B cell (primary cell): Measurements from ENCODE around the gene PSMD12. TPM values are rescaled to one million over a fixed set of nuclear protein-coding genes. Genes with fewer than 3 reads are reported as not detected.

Experiments
- ATAC-seq: fragments of 200-7000 bp; cut with Tn5 transposase; one replicate; pipeline ENCODE4 v1.10.0; 2021; ENCODE audit warnings: low read depth, mild to moderate bottlenecking, moderate number of reproducible peaks, moderate library complexity
- CTCF ChIA-PET: fragments of 350-600 bp; sonication (Branson Sonifier 250); formaldehyde crosslinking; loops from one replicate; lab custom pipeline; 2021; ENCODE audit warnings: antibody characterized with exemption, inconsistent platforms; lab: Charles Lee
- POLR2A ChIA-PET: fragments of 350-600 bp; sonication (Branson Sonifier 250); formaldehyde crosslinking; loops from one replicate; lab custom pipeline; 2021; ENCODE audit warnings: antibody characterized with exemption; lab: Charles Lee
- DNase-seq: peaks from one replicate; pipeline ENCODE4 v3.0.0; 2013
- H2AFZ ChIP-seq: 2 replicates; pipeline ENCODE4 v1.6.1; 2012; ENCODE audit warnings: mild to moderate bottlenecking, low read depth, low read length; ENCODE audit not compliant: insufficient read depth, poor library complexity, severe bottlenecking
- H3K27ac ChIP-seq, 2 donors: 1 replicate in 1 of 2; 2 replicates in 1 of 2; pipeline ENCODE4 v1.5.1; 2012 to 2013; ENCODE audit warnings: low read length in 2 of 2, mild to moderate bottlenecking in 2 of 2, moderate library complexity in 1 of 2
- H3K27me3 ChIP-seq, 4 experiments: fragments of 200-600 bp in 1 of 4; sonication (generic) in 1 of 4; replicated peaks in 1 of 4; 1 replicate in 2 of 4; 2 replicates in 2 of 4; pipeline versions ENCODE4 v1.6.1 to v1.7.0; 2013 to 2016; ENCODE audit warnings: low read length in 3 of 4, mild to moderate bottlenecking in 2 of 4, mixed read lengths in 1 of 4, moderate library complexity in 1 of 4; ENCODE audit not compliant: insufficient read depth in 4 of 4, control insufficient read depth in 3 of 4; ENCODE audit errors: control extremely low read depth in 1 of 4
- H3K36me3 ChIP-seq, 2 experiments: replicated peaks in 1 of 2; 1 replicate in 1 of 2; 2 replicates in 1 of 2; pipeline versions ENCODE4 v1.6.1 to v1.7.1; 2013; ENCODE audit warnings: low read length in 1 of 2; ENCODE audit not compliant: insufficient read depth in 2 of 2, control insufficient read depth in 1 of 2; ENCODE audit errors: control extremely low read depth in 1 of 2, extremely low read depth in 1 of 2
- H3K4me1 ChIP-seq, 2 donors: fragments of 200-600 bp in 1 of 2; sonication (generic) in 1 of 2; 1 replicate in 1 of 2; 2 replicates in 1 of 2; pipeline versions ENCODE4 v1.5.1 to v1.6.1; 2013 to 2017; ENCODE audit warnings: low read length in 2 of 2; ENCODE audit not compliant: control insufficient read depth in 2 of 2, insufficient read depth in 2 of 2
- H3K4me2 ChIP-seq: replicated peaks from 2 replicates; pipeline ENCODE3; 2012; ENCODE audit warnings: mild to moderate bottlenecking, low read depth, low read length; ENCODE audit not compliant: poor library complexity, severe bottlenecking
- H3K4me3 ChIP-seq, 5 experiments: fragments of 200-600 bp in 1 of 5; sonication (generic) in 1 of 5; 1 replicate in 3 of 5; 2 replicates in 2 of 5; pipeline versions ENCODE4 v1.5.1 to v1.7.0; 2011 to 2016; ENCODE audit warnings: low read length in 4 of 5, mild to moderate bottlenecking in 4 of 5, low read depth in 2 of 5, control low read depth in 1 of 5, moderate library complexity in 1 of 5; ENCODE audit not compliant: insufficient read depth in 1 of 5; ENCODE audit errors: control extremely low read depth in 1 of 5, extremely low read depth in 1 of 5
- H3K79me2 ChIP-seq: fragments of 200-600 bp; sonication (generic); one replicate; pipeline ENCODE4 v1.6.0; 2016; ENCODE audit warnings: low read length; ENCODE audit not compliant: control insufficient read depth, insufficient read depth
- H3K9ac ChIP-seq: fragments of 200-600 bp; sonication (generic); 2 replicates; pipeline ENCODE4 v1.6.1; 2017; ENCODE audit warnings: mild to moderate bottlenecking, low read length, moderate library complexity
- H3K9me3 ChIP-seq, 3 donors: one replicate each; pipeline versions ENCODE4 v1.6.1 to v1.7.1; 2013; ENCODE audit warnings: low read length in 2 of 3; ENCODE audit not compliant: control insufficient read depth in 2 of 3, insufficient read depth in 1 of 3; ENCODE audit errors: control extremely low read depth in 1 of 3
- H4K20me1 ChIP-seq: 2 replicates; pipeline ENCODE4 v1.6.0; 2012; ENCODE audit warnings: mild to moderate bottlenecking, low read length; ENCODE audit not compliant: insufficient read depth, control insufficient read depth, poor library complexity, severe bottlenecking
- H3K27ac Mint-ChIP-seq: one replicate; pipeline ENCODE4 v1.8.0; 2021; ENCODE audit warnings: mixed read lengths
- H3K27me3 Mint-ChIP-seq: one replicate; pipeline ENCODE4 v1.8.0; 2021; ENCODE audit warnings: mixed read lengths
- H3K4me1 Mint-ChIP-seq: one replicate; pipeline ENCODE4 v1.8.0; 2021; ENCODE audit warnings: mixed read lengths
- H3K4me3 Mint-ChIP-seq: one replicate; pipeline ENCODE4 v1.8.0; 2021; ENCODE audit warnings: mixed read lengths
- H3K9me3 Mint-ChIP-seq: one replicate; pipeline ENCODE4 v1.8.0; 2022; ENCODE audit warnings: mixed read lengths; ENCODE audit not compliant: insufficient read depth
- CTCF ChIP-seq: fragments of 200-600 bp; IDR thresholded peaks from one replicate; pipeline ENCODE4 v1.8.0; 2022; ENCODE audit warnings: antibody characterized with exemption, mild to moderate bottlenecking
- EZH2 ChIP-seq: IDR thresholded peaks from 2 replicates; pipeline ENCODE4 v1.6.1; 2012; ENCODE audit warnings: borderline replicate concordance, low read depth, mild to moderate bottlenecking, moderate library complexity, low read length; ENCODE audit not compliant: insufficient read depth, poor library complexity, severe bottlenecking
- WGBS: methylation state at CpG from one replicate; pipeline ENCODE4 v1.1.5; 2013; ENCODE audit warnings: missing lambda C conversion rate; ENCODE audit not compliant: insufficient coverage; 5-methylcytosine and 5-hydroxymethylcytosine counted together
- intact Hi-C: fragments of 100-400 bp; cut with micrococcal nuclease; formaldehyde crosslinking; loops from one replicate; pipeline ENCODE4 v1.10.0; 2022
- polyA plus RNA-seq: library from polyadenylated mRNA; depleted of rRNA; stranded (reverse); fragments of >200 nt; gene quantifications from 2 replicates; pipeline ENCODE4 v1.2.3, GENCODE V29; 2012
- total RNA-seq, 2 donors: library from RNA; stranded (reverse); fragments of 120-200 nt in 1 of 2; gene quantifications; 1 replicate in 1 of 2; 2 replicates in 1 of 2; pipeline versions ENCODE4 v1.2.3 to v1.2.4, GENCODE V29; 2013 to 2022

The PSMD12 gene
- total and polyA plus RNA-seq, 2 donors (not counting 1 experiment from before 2014, with no cell fraction given), result 6.4 to 36.7 TPM

- H3K9me3 Mint-ChIP-seq, result peaks cover 3% of the 10 kb centered on the region
- H3K27ac Mint-ChIP-seq, result peak overlapping the region; percentile 89
- peaks cover 25 to 30% of the 10 kb centered on the region in 2 donors for H3K4me1 ChIP-seq
- H4K20me1 ChIP-seq, result no peaks in the 10 kb centered on the region
- TF ChIP-seq EZH2, result no peak
- TF ChIP-seq CTCF, result no peak
- peak; percentile 22 for ATAC-seq
- peak overlapping the region; percentile 81 for H3K4me2 ChIP-seq
- H3K27ac ChIP-seq, result peak overlapping the region; percentile 47
- peak overlapping the region; percentile 54 to 90 (median 86) for H3K4me3 ChIP-seq
- peak overlapping the region; percentile 97 for H2AFZ ChIP-seq
- peak overlapping the region; percentile 85 for H3K9ac ChIP-seq
- DNase-seq, result peak; percentile 73
- peaks cover 26% of the 10 kb centered on the region for H3K4me1 Mint-ChIP-seq
- CTCF ChIA-PET, result interaction anchor here (0.8 to 10.8 kb wide), 10 partner anchors 10 to 339 kb away, joined by 3 to 178 read pairs (median 4); partner anchors contain the start of gene PSMD12
- H3K27me3 Mint-ChIP-seq, result no peaks in the 10 kb centered on the region
- POLR2A ChIA-PET, result interaction anchor here (0.8 to 1.0 kb wide), 2 partner anchors 9 to 197 kb away, joined by 3 read pairs; no protein-coding TSS in a partner anchor
- peak overlapping the region; percentile 91 for H3K4me3 Mint-ChIP-seq
- no peaks in the 10 kb centered on the region for H3K9me3 ChIP-seq
- under 1% methylated on average over 99 of the region's 100 CpGs for WGBS
- H3K27me3 ChIP-seq, result no peaks in the 10 kb centered on the region
- H3K36me3 ChIP-seq, result no peaks in the 10 kb centered on the region
- intact Hi-C loops, result loop anchor here (1.0 to 10.0 kb wide), 6 partner anchors 11 to 1950 kb away; partner anchors contain the start of genes ABCA5, NOL11, PRKAR1A and PSMD12
- peaks cover 3% of the 10 kb centered on the region for H3K79me2 ChIP-seq
Observed at GRCh38 chr17:67377488-67378453, 11.4 kb upstream of the PSMD12 start.
